Neuron (in vitro differentiated cells): ENCODE results near the gene ATN1.
"Not testable (repeated sequence)": the region's sequence is repeated elsewhere in the genome, so short reads cannot be mapped to it uniquely, and the experiment has no call there.

Experiments
- H2AFZ ChIP-seq: one replicate; pipeline ENCODE4 v1.6.1; 2013; ENCODE audit warnings: low read depth, mild to moderate bottlenecking, inconsistent platforms, low read length, moderate library complexity
- H3K27me3 ChIP-seq: one replicate; pipeline ENCODE4 v1.6.1; 2013; ENCODE audit warnings: low read length; ENCODE audit not compliant: insufficient read depth
- H3K36me3 ChIP-seq: one replicate; pipeline ENCODE4 v1.6.1; 2013; ENCODE audit warnings: low read length; ENCODE audit not compliant: insufficient read depth
- H3K4me1 ChIP-seq: one replicate; pipeline ENCODE4 v1.6.1; 2013; ENCODE audit warnings: low read length; ENCODE audit not compliant: insufficient read depth
- H3K4me3 ChIP-seq: 2 replicates; pipeline ENCODE4 v1.5.1; 2013; ENCODE audit warnings: mild to moderate bottlenecking, low read length, moderate library complexity
- H3K9me3 ChIP-seq: one replicate; pipeline ENCODE4 v1.6.1; 2013; ENCODE audit warnings: low read length

The ATN1 gene, protein sequence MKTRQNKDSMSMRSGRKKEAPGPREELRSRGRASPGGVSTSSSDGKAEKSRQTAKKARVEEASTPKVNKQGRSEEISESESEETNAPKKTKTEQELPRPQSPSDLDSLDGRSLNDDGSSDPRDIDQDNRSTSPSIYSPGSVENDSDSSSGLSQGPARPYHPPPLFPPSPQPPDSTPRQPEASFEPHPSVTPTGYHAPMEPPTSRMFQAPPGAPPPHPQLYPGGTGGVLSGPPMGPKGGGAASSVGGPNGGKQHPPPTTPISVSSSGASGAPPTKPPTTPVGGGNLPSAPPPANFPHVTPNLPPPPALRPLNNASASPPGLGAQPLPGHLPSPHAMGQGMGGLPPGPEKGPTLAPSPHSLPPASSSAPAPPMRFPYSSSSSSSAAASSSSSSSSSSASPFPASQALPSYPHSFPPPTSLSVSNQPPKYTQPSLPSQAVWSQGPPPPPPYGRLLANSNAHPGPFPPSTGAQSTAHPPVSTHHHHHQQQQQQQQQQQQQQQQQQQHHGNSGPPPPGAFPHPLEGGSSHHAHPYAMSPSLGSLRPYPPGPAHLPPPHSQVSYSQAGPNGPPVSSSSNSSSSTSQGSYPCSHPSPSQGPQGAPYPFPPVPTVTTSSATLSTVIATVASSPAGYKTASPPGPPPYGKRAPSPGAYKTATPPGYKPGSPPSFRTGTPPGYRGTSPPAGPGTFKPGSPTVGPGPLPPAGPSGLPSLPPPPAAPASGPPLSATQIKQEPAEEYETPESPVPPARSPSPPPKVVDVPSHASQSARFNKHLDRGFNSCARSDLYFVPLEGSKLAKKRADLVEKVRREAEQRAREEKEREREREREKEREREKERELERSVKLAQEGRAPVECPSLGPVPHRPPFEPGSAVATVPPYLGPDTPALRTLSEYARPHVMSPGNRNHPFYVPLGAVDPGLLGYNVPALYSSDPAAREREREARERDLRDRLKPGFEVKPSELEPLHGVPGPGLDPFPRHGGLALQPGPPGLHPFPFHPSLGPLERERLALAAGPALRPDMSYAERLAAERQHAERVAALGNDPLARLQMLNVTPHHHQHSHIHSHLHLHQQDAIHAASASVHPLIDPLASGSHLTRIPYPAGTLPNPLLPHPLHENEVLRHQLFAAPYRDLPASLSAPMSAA (N-terminal part only)

DNA sequence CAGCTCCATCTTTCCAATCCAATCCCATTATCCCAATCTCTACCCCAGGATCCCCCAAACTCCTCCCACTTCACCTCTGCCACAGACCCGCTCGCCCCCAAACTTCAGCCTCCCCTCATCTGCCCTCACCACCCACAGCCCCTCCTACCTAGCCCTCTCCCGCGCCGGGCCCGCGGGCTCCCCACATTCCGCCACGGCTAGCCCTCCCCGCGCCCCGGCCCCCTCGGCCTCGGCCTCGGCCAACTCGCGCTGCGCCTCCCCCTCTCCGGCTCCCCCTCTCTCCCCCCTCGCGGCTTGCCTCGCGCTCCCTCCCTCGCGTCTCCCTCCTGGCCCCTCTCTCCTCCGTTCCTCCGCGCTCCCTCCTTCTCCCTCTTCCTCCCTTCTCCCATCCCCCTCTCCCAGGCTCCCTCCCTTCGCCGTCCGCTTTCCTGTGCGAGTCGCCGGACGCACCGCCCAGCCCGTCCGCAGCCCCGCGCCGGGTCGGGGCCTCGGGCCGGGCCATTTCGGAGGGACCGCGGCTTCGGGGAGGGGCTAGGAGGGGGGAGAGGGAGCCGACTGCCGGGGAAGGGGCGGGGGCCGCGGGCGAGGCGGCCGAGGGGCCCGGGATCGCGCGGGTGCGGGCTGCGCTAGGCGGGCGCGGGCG, at the start of gene ATN1:
TSS of gene ATN1 (plus strand) at position 581 of the 643 bp plus-strand sequence. CDS start 6,043 bp downstream, outside the sequence.
- no peaks in the 10 kb centered on the region for H3K9me3 ChIP-seq
- H3K27me3 ChIP-seq, result no peaks in the 10 kb centered on the region
- H3K36me3 ChIP-seq, result no peaks in the 10 kb centered on the region
- H2AFZ ChIP-seq, result peak within 1 kb of the TSS; percentile 68
- H3K4me3 ChIP-seq, result peak within 1 kb of the TSS; percentile 94
- H3K4me1 ChIP-seq, result peaks cover 58% of the 10 kb centered on the region

DNA sequence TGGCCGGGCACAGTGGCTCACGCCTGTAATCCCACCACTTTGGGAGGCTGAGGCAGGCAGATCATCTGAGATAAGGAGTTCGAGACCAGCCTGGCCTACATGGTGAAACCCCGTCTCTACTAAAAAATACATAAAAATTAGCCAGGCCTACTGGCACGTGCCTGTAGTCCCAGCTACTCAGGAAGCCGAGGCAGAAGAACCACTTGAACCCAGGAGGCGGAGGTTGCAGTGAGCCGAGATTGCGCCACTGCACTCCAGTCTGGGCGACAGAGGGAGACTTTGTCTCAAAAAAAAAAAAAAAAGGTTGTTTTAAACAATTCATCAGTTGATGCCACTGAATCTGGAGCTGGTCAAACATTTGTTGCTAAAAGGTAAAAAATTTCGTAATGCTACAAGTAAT, 47.9 kb upstream of the ATN1 start:
- H3K4me1 ChIP-seq, H2AFZ ChIP-seq, H3K9me3 ChIP-seq, H3K4me3 ChIP-seq, H3K27me3 ChIP-seq: not testable (repeated sequence)
- H3K36me3 ChIP-seq, result peaks cover 11% of the 10 kb centered on the region

DNA sequence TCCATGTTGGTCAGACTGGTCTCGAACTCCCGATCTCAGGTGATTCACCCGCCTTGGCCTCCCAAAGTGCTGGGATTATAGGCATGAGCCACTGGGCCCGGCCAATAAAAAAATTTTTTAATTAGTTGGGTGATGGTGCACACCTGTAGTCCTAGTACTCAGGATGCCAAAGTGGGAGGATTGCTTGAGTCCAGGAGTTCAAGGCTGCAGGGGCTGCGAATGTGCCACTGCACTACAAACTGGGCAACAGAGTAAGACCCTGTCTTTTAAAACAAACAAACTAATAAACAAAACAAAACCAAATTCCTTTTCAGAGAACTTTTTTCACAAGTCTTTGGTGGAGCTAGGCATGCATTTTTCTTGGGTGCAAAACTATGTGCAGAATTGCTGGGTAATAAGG, 44.5 kb upstream of the ATN1 start:
- Histone ChIP-seq H3K9me3 (no peaks in the 10 kb centered on the region), H3K4me1 (no peaks in the 10 kb centered on the region), H3K27me3 (no peaks in the 10 kb centered on the region), H3K4me3 (no peak overlapping the region), H2AFZ (no peak overlapping the region), H3K36me3 (peaks cover 10% of the 10 kb centered on the region)

DNA sequence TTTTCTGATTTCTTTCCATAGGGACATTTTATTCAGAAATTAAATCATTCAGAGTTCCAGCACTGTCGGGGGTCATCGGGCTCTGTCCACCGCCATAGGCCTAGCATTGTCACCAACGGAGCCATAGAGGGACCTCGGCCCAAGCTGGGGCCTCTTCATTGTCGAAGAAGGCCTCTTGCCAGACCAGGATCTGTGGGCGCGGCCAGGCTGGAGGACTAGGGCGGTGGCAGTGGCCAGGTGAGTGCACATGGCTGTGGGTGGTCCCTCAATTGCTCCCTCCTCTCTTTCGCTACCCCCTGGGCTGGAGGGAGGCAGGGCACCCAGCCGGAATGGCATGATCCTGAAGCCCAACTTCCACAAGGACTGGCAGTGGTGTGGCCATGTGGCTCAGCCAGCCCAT, 44.1 kb upstream of the ATN1 start:
- no peak overlapping the region for H3K4me3 ChIP-seq
- no peaks in the 10 kb centered on the region for H3K9me3 ChIP-seq
- no peaks in the 10 kb centered on the region for H3K27me3 ChIP-seq
- no peak overlapping the region for H2AFZ ChIP-seq
- H3K4me1 ChIP-seq, result no peaks in the 10 kb centered on the region
- H3K36me3 ChIP-seq, result peaks cover 10% of the 10 kb centered on the region

DNA sequence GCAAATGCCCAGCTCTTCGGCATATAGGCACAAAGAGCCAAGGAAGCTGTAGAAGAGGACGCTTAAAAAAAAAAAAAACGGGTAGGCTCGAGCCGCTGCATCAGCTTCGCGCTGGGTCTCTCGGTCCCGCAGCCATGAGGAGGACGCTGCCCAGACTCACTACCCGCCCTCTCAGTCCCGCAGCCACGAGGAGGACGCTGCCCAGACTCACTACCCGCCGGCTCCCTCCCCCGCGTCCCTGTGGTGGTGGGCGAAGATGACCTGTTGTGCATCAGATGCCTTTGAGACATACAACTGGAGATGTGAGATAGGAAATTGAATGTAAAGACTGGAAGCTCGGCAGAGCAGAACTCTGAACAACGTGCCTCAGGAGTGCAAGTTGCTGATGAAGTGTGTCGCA, 43.2 kb upstream of the ATN1 start:
- Histone ChIP-seq H3K27me3 (no peaks in the 10 kb centered on the region), H3K36me3 (peaks cover 10% of the 10 kb centered on the region), H3K4me1 (no peaks in the 10 kb centered on the region), H3K4me3 (no peak overlapping the region), H2AFZ (no peak overlapping the region), H3K9me3 (no peaks in the 10 kb centered on the region)

DNA sequence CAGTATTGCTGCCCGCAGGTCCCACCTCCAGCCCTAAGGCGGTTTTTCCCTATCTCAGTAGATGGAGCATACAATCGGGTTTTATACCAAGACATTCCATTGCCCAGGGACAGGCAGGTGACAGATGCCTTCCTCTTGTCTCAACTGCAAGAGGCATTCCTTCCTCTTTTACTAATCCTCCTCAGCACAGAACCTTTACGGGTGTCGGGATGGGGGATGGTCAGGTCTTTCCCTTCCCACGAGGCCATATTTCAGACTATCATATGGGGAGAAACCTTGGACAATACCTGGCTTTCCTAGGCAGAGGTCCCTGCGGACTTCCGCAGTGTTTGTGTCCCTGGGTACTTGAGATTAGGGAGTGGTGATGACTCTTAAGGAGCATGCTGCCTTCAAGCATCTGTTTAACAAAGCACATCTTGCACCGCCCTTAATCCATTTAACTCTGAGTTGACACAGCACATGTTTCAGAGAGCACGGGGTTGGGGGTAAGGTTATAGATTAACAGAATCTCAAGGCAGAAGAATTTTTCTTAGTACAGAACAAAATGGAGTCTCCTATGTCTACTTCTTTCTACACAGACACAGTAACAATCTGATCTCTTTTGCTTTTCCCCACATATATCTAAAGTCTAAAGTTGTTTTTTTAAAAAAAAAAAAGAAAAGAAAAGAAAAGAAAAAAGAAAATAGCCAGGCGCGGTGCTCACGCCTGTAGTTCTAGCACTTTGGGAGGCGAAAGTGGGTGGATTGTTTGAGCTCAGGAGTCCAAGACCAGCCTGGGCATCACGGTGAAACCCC, 41.4 kb upstream of the ATN1 start:
- not testable (repeated sequence) for H2AFZ ChIP-seq

DNA sequence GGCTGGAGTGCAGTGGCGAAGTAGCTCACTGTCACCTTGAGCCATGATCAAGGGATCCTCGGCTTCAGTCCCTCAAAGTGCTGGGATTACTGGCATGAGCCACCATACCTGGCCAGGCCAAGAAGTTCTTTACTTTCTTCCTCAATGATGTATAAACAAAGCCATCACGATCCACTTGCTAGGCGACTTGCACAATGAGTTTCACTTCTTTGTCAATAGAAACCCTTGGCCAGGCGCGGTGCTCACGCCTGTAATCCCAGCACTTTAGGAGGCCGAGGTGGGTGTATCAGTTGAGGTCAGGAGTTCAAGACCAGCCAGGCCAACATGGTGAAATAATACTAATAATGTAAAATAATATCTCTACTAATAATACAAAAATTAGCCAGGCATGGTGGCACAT, 40.3 kb upstream of the ATN1 start:
- Histone ChIP-seq H3K4me3 (no peak overlapping the region), H3K27me3 (no peaks in the 10 kb centered on the region)

More for the DNA sequence above, 41.4 kb upstream of the ATN1 start:
- H3K36me3 ChIP-seq, result peaks cover 10% of the 10 kb centered on the region
- not testable (repeated sequence) for H3K9me3 ChIP-seq, H3K4me1 ChIP-seq, H3K4me3 ChIP-seq, H3K27me3 ChIP-seq

DNA sequence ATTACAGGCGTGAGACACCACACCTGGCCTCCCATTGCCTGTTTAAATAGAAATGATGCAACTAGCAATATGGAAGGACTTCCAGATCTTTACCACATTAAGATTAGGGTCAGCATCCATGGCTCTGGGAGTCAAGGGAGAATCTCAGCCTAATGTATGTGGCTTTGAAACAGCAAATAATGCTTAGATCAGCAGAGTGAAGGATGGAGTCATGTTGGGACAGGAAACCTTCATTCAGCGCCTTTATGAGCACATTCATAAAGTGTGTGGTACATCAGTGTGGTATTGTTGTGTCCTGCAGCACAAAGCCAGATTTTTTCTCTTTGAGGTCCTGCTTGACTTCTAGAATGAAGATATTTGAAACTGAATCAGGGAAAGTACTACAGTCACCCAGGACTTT, 39.4 kb upstream of the ATN1 start:
- peaks cover 6% of the 10 kb centered on the region for H3K4me1 ChIP-seq
- no peaks in the 10 kb centered on the region for H3K27me3 ChIP-seq
- H3K9me3 ChIP-seq, result no peaks in the 10 kb centered on the region
- H3K36me3 ChIP-seq, result peaks cover 10% of the 10 kb centered on the region
- no peak overlapping the region for H3K4me3 ChIP-seq
- no peak overlapping the region for H2AFZ ChIP-seq

More for the DNA sequence above, 40.3 kb upstream of the ATN1 start:
- H3K36me3 ChIP-seq, result peaks cover 10% of the 10 kb centered on the region
- H3K4me1 ChIP-seq, result peaks cover 6% of the 10 kb centered on the region
- no peak overlapping the region for H2AFZ ChIP-seq
- no peaks in the 10 kb centered on the region for H3K9me3 ChIP-seq

DNA sequence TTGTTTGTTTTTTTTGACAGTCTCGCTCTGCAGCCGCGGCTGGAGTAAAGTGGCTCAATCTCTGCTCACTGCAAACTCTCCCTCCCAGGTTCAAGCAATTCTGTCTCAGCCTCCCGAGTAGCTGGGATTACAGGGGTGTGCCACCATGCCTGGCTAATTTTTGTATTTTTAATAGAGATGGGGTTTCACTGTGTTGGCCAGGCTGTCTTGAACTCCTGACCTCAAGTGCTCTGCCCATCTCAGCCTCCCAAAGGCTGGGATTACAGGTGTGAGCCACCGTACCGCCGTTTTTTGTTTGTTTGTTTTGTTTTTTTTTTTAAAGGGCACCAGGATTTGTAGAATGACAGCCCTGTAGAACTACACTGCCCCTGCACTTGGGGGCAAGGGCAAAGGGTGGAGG, 39.0 kb upstream of the ATN1 start:
- not testable (repeated sequence) for H3K27me3 ChIP-seq, H2AFZ ChIP-seq, H3K4me1 ChIP-seq

DNA sequence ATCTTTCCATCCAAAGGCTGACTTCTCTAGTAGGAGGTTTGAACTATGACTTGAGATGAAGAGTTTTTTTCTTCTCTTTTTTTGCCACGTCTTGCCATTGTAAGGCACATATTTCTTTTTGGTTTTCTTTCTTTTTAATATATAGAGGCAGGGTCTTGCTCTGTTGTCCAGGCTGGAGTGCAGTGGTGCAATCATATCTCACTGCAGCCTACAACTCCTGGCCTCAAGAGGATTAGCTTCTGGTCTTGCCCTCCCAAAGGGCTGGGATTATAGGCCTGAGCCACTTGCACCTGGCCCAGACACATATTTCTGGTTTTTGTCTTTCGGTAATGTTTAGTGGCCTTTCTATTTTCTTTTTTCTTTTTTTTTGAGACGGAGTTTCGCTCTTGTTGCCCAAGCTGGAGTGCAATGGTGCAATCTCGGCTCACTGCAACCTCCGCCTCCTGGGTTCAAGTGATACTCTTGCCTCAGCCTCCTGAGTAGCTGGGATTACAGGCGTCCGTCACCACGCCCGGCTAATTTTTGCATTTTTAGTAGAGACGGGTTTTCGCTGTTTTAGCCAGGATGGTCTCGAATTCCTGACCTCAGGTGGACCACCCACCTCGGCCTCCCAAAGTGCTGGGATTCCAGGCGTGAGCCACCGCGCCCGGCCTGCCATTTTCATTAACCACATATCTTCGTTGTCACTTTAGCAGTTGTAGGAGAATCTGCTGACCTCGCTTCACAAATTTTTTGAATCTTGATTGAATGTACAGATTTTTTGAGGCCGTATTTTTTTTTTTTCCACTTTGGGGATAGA, 37.8 kb upstream of the ATN1 start:
- H3K4me3 ChIP-seq, result not testable (repeated sequence)

More for the DNA sequence above, 39.0 kb upstream of the ATN1 start:
- not testable (repeated sequence) for H3K9me3 ChIP-seq, H3K4me3 ChIP-seq, H3K36me3 ChIP-seq

DNA sequence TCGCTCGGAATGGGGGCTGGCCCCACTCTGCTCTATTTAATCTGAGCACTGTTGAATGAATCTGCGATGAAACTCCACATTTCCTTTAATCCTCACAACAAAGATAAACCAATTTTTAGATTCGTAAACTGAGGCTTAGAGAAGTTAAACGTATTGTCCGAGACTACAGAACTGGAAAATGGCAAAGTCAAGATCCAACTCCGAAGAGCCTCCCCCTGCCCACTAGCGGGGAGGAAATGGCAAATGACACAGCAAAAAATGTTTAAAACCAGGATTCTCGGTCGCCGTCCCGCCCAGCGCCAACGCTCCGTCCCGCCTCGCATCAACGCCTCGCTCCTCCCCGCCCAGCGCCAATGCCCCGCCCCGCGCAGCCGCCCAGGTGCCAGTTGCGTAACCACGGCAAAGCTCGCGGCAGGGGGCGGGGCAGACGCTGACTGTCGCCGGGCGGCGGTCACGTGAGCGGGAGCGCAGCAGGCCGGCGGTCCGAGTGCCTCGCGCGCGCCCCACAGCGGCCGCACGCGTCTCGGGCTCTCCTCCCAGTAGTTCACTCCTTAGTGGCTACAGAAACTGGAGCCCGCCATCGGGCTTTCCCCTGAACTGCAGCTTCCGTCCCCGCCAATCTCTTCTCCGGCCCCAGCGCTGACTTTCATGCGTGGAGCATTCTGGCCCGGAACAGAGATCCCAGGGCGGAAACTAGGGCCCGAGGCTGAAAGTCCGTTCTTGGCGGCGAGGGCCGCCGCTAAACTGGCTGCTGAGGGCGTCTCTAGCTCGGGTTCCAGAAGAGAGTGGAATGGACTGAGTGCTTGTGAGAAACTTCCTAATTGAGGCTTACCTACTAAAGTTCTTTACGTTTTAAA, 36.7 kb upstream of the ATN1 start:
- Histone ChIP-seq H3K36me3 (no peaks in the 10 kb centered on the region), H2AFZ (peak overlapping the region; percentile 92), H3K4me3 (peak overlapping the region; percentile 49), H3K9me3 (no peaks in the 10 kb centered on the region), H3K27me3 (no peaks in the 10 kb centered on the region), H3K4me1 (peaks cover 6% of the 10 kb centered on the region)

More for the DNA sequence above, 37.8 kb upstream of the ATN1 start:
- H2AFZ ChIP-seq, result peak overlapping the region; percentile 92
- H3K9me3 ChIP-seq, H3K36me3 ChIP-seq, H3K27me3 ChIP-seq, H3K4me1 ChIP-seq: not testable (repeated sequence)
